Measurements from ENCODE around the gene KIAA0930. TPM values are rescaled to one million over a fixed set of nuclear protein-coding genes. Genes with fewer than 3 reads are reported as not detected.
A peak's percentile ranks its signal among the peaks of the same experiment; 100 is the strongest.

The KIAA0930 gene
- total and polyA plus RNA-seq, 2 experiments from 2014 or later, result 15.0 to 78.6 TPM

DNA sequence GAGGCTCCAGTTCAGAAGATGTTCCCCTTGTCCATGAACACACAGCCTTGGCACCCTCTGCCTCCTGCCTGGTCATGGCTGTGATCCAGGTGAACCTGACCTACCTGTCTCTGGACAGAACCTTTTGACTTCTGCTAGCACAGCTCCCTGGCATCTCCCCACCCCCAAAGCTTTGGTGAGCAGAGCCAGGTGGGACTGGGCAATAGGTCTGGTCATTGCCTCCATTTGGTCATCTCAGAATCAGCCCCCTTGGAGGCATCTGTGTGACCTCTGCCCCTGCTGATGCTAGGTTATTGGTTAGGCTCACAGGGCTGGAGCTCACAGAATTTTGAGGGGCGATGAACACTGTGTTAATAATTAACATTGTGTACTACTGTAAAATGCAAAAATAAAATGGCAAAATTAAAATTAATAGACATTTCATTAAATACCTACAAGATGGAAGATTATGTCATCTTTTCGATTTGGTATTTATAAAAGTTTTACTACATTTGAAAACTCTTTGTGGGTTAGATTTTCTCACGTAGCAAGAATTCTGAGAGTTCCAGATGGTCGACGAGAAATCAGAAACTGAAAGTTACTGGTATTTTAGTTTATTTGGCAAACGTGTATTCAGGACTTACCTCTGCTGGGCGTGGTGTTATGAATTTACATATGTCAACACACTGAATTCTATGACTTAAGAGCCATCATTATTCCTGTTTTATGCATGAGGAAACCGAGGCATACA lies 8.3 kb upstream of the KIAA0930 start (continued):
- TF ChIP-seq, protein P1, sequence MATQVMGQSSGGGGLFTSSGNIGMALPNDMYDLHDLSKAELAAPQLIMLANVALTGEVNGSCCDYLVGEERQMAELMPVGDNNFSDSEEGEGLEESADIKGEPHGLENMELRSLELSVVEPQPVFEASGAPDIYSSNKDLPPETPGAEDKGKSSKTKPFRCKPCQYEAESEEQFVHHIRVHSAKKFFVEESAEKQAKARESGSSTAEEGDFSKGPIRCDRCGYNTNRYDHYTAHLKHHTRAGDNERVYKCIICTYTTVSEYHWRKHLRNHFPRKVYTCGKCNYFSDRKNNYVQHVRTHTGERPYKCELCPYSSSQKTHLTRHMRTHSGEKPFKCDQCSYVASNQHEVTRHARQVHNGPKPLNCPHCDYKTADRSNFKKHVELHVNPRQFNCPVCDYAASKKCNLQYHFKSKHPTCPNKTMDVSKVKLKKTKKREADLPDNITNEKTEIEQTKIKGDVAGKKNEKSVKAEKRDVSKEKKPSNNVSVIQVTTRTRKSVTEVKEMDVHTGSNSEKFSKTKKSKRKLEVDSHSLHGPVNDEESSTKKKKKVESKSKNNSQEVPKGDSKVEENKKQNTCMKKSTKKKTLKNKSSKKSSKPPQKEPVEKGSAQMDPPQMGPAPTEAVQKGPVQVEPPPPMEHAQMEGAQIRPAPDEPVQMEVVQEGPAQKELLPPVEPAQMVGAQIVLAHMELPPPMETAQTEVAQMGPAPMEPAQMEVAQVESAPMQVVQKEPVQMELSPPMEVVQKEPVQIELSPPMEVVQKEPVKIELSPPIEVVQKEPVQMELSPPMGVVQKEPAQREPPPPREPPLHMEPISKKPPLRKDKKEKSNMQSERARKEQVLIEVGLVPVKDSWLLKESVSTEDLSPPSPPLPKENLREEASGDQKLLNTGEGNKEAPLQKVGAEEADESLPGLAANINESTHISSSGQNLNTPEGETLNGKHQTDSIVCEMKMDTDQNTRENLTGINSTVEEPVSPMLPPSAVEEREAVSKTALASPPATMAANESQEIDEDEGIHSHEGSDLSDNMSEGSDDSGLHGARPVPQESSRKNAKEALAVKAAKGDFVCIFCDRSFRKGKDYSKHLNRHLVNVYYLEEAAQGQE (IDR thresholded peaks at IDR 0.05; ENCODE audit: unreplicated experiment), result no peak
- TF ChIP-seq, protein P2, sequence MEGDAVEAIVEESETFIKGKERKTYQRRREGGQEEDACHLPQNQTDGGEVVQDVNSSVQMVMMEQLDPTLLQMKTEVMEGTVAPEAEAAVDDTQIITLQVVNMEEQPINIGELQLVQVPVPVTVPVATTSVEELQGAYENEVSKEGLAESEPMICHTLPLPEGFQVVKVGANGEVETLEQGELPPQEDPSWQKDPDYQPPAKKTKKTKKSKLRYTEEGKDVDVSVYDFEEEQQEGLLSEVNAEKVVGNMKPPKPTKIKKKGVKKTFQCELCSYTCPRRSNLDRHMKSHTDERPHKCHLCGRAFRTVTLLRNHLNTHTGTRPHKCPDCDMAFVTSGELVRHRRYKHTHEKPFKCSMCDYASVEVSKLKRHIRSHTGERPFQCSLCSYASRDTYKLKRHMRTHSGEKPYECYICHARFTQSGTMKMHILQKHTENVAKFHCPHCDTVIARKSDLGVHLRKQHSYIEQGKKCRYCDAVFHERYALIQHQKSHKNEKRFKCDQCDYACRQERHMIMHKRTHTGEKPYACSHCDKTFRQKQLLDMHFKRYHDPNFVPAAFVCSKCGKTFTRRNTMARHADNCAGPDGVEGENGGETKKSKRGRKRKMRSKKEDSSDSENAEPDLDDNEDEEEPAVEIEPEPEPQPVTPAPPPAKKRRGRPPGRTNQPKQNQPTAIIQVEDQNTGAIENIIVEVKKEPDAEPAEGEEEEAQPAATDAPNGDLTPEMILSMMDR (conservative IDR thresholded peaks at IDR 0.05; ENCODE audit: low read depth in 2 of 2), result no peak
- TF ChIP-seq NANOG (IDR thresholded peaks at IDR 0.05; ENCODE audit: borderline replicate concordance) (no peak), CREB1 (CRISPR knock-in tag; IDR thresholded peaks at IDR 0.05; ENCODE audit: low read depth) (no peak), STAT1 (IDR thresholded peaks at IDR 0.05; ENCODE audit: unreplicated experiment) (no peak)

DNA sequence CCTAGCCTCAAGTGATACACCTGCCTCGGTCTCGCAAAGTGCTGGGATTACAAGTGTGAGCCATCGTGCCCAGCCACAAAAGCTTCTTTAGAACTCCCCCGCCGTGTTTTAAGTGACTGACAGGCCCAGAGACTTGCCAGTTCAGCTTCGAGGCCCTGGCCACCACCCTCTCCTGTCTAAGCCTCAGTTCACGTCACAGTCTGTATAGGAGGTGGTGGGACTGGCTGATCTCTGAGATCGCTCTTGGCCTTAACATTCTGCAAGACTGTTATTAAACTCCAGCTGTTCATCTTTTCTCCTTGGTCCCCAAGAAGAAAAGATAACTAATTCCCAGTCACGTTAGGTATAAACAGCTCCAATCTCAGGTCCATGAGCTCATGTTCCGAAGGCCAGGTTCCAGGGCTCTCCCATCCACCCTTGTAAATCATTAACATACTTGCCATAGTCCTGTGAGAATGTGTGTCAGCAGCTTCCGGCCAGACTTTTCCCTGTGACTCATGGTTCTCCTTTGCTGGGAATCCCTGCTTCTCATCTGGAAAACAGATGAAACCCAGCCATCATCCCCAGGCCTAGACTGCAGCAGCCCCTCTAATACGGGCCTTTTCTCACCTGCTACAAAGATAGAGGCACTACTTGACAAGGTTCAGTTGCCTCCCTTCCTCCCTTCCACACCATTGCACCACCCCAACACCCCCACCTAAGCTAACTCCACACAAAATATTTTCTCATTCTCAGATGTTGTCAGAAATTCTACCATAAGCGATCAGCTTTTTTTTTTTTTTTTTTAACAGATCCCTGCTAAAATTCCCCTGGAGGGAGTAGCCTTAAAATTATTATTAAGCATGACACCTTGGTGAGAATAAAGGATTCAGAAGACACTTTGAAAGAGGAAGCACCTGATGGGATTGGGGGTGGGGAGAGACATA lies 5.6 kb upstream of the KIAA0930 start:
- no peaks in the 10 kb centered on the region for H4K20me1 ChIP-seq (replicated peaks; ENCODE audit: insufficient read depth)
- H3K27me3 ChIP-seq (ENCODE audit: insufficient read depth), result no peaks in the 10 kb centered on the region
- H3K27ac Mint-ChIP-seq, result no peak overlapping the region
- DNase-seq (ENCODE audit: low spot score) (no peak), ATAC-seq (no peak)
- no peak overlapping the region for H3K4me3 ChIP-seq
- no peaks in the 10 kb centered on the region for H3K9me2 ChIP-seq (ENCODE audit: insufficient read depth)
- H3F3A ChIP-seq (replicated peaks; ENCODE audit: low read depth), result no peaks in the 10 kb centered on the region
- no peaks in the 10 kb centered on the region for H3K36me3 Mint-ChIP-seq (ENCODE audit: low read depth)
- H3K4me1 ChIP-seq (ENCODE audit: insufficient read depth), result no peaks in the 10 kb centered on the region
- no peaks in the 10 kb centered on the region for H3K79me2 ChIP-seq (replicated peaks; ENCODE audit: insufficient read depth)
- H3K4me3 Mint-ChIP-seq, result no peak overlapping the region
- TF ChIP-seq, protein P1 (IDR thresholded peaks at IDR 0.05; ENCODE audit: unreplicated experiment), result no peak
- TF ChIP-seq, protein P3, sequence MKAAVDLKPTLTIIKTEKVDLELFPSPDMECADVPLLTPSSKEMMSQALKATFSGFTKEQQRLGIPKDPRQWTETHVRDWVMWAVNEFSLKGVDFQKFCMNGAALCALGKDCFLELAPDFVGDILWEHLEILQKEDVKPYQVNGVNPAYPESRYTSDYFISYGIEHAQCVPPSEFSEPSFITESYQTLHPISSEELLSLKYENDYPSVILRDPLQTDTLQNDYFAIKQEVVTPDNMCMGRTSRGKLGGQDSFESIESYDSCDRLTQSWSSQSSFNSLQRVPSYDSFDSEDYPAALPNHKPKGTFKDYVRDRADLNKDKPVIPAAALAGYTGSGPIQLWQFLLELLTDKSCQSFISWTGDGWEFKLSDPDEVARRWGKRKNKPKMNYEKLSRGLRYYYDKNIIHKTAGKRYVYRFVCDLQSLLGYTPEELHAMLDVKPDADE (IDR thresholded peaks at IDR 0.05), result no peak
- TF ChIP-seq POLR2AphosphoS5 (IDR thresholded peaks at IDR 0.05; ENCODE audit: low read depth) (no peak), JUNB (IDR thresholded peaks at IDR 0.05; ENCODE audit: unreplicated experiment) (no peak), NANOG (IDR thresholded peaks at IDR 0.05; ENCODE audit: borderline replicate concordance) (no peak), EZH2 (IDR thresholded peaks at IDR 0.05; ENCODE audit: low read depth, unreplicated experiment) (no peak), ZNF331 (CRISPR knock-in tag; IDR thresholded peaks at IDR 0.05; ENCODE audit: low read depth) (no peak)
- H3K36me3 ChIP-seq (ENCODE audit: insufficient read depth), result no peaks in the 10 kb centered on the region
- peak overlapping the region; percentile 39; the same call in 1 of the 2 replicates for H3K27ac ChIP-seq (ENCODE audit: low read depth)
- peaks cover 5% of the 10 kb centered on the region for H3K27me3 Mint-ChIP-seq (ENCODE audit: insufficient read depth, low read depth, poor library complexity)
- 0 out of 2 replicates have a peak overlapping the region, but pooled peaks have one; percentile 32 for H2AFZ ChIP-seq
- peaks cover 10% of the 10 kb centered on the region for H3K4me1 Mint-ChIP-seq
- no peak overlapping the region for H3K4me2 ChIP-seq
- peaks cover 3% of the 10 kb centered on the region; the same call in 2 of the 3 replicates for H3K9me3 Mint-ChIP-seq

Measured in GM23338 (cell line).